Hepatocyte (in vitro differentiated cells): ENCODE measurements around the gene CAMKMT. TPM values are rescaled to one million over a fixed set of nuclear protein-coding genes. Genes with fewer than 3 reads are reported as not detected.

Experiments
- DNase-seq: peaks from one replicate; pipeline ENCODE4 v3.0.0-alpha.2; 2016; ENCODE audit warnings: low spot score
- H2AFZ ChIP-seq: fragments of 200-600 bp; sonication (generic); 2 replicates; pipeline ENCODE4 v1.6.0; 2016; ENCODE audit warnings: antibody characterized with exemption, mild to moderate bottlenecking
- H3K27ac ChIP-seq: fragments of 200-600 bp; sonication (generic); 2 replicates; pipeline ENCODE4 v1.5.1; 2016; ENCODE audit warnings: mild to moderate bottlenecking
- H3K27me3 ChIP-seq: fragments of 200-600 bp; sonication (generic); 2 replicates; pipeline ENCODE4 v1.6.1; 2016
- H3K36me3 ChIP-seq: fragments of 200-600 bp; sonication (generic); replicated peaks from 2 replicates; pipeline ENCODE4 v1.5.1; 2016; ENCODE audit warnings: low read depth; ENCODE audit not compliant: insufficient read depth
- H3K4me1 ChIP-seq: fragments of 200-600 bp; sonication (generic); 2 replicates; pipeline ENCODE4 v1.5.1; 2016; ENCODE audit warnings: mild to moderate bottlenecking, moderate library complexity; ENCODE audit not compliant: insufficient read depth
- H3K4me2 ChIP-seq: fragments of 200-600 bp; sonication (generic); 2 replicates; pipeline ENCODE4 v1.6.0; 2016
- H3K4me3 ChIP-seq: fragments of 200-600 bp; sonication (generic); 2 replicates; pipeline ENCODE4 v1.5.1; 2016; ENCODE audit warnings: mild to moderate bottlenecking
- H3K79me2 ChIP-seq: fragments of 200-600 bp; sonication (generic); 2 replicates; pipeline ENCODE4 v1.6.0; 2017; ENCODE audit warnings: mild to moderate bottlenecking
- H3K9me2 ChIP-seq: fragments of 200-600 bp; sonication (generic); replicated peaks from 2 replicates; pipeline ENCODE4 v1.6.0; 2017; ENCODE audit warnings: mild to moderate bottlenecking; ENCODE audit not compliant: insufficient read depth
- H3K9me3 ChIP-seq: fragments of 200-600 bp; sonication (generic); 2 replicates; pipeline ENCODE4 v1.5.1; 2016; ENCODE audit warnings: low read depth, mild to moderate bottlenecking
- H4K20me1 ChIP-seq: fragments of 200-600 bp; sonication (generic); 2 replicates; pipeline ENCODE4 v1.6.0; 2016; ENCODE audit warnings: mild to moderate bottlenecking; ENCODE audit not compliant: insufficient read depth, poor library complexity, severe bottlenecking
- EZH2 ChIP-seq: fragments of 200-600 bp; sonication (generic); IDR thresholded peaks from 2 replicates; pipeline ENCODE4 v1.6.1; 2016; ENCODE audit warnings: antibody characterized with exemption, mild to moderate bottlenecking, borderline replicate concordance
- EZH2phosphoT487 ChIP-seq: fragments of 200-600 bp; sonication (generic); IDR thresholded peaks from one replicate; pipeline ENCODE4 v1.6.1; 2018; ENCODE audit warnings: antibody characterized with exemption, mild to moderate bottlenecking, low read depth, moderate library complexity; ENCODE audit not compliant: unreplicated experiment, severe bottlenecking
- whole genome bisulfite sequencing: methylation state at CpG from one replicate; pipeline ENCODE4 v1.1.6; 2016; ENCODE audit warnings: low lambda C conversion rate; ENCODE audit errors: missing lambda C conversion rate; 5-methylcytosine and 5-hydroxymethylcytosine counted together
- polyA plus RNA-seq: library from polyadenylated mRNA; unstranded; fragments of >200 nt; fragmentation: Nextera tagmentation; extraction: Ambion mirVana; gene quantifications from 2 replicates; pipeline ENCODE4 v1.2.1, GENCODE V29; 2016
- total RNA-seq: library from RNA; depleted of rRNA; stranded (reverse); fragments of >200 nt; gene quantifications from 2 replicates; pipeline ENCODE4 v1.2.3, GENCODE V29; 2014
- TF ChIP-seq, protein P1 (sequence below): fragments of 200-600 bp; sonication (generic); IDR thresholded peaks from 2 replicates; pipeline ENCODE4 v1.5.1; 2016; ENCODE audit warnings: antibody characterized with exemption, mild to moderate bottlenecking; ENCODE audit not compliant: poor library complexity

CAMKMT gene
- total and polyA plus RNA-seq, 2 experiments from 2014 or later, result 10.3 to 12.7 TPM

DNA sequence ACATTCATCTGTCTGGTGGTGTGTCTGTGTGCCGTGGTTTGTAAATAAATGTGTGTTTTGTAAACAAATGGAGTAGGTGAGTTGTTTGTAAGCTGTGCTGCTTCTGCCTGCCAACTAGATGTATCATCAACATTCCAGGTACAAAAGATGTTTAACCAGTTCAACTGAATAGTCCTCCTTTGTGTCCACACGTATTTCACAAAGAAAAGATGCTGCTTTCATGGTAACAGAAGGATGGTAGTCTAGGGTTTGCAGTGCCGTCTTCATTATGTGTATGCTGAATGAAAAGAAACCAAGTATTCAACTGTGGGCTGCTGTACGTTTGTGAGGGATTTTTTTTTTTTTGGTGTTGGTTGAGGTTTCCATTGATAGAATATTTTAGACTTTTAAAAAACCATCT, 72.1 kb downstream of the CAMKMT start:
- H3K79me2 ChIP-seq, result no peaks in the 10 kb centered on the region
- H3K9me3 ChIP-seq, result no peaks in the 10 kb centered on the region
- TF ChIP-seq EZH2phosphoT487, result no peak
- H4K20me1 ChIP-seq, result no peaks in the 10 kb centered on the region
- H3K9me2 ChIP-seq, result no peaks in the 10 kb centered on the region
- no peak overlapping the region for H3K27ac ChIP-seq
- DNase-seq, result no peak
- no peak overlapping the region for H2AFZ ChIP-seq
- no peak overlapping the region for H3K4me2 ChIP-seq
- H3K36me3 ChIP-seq, result no peaks in the 10 kb centered on the region
- no peaks in the 10 kb centered on the region for H3K27me3 ChIP-seq
- H3K4me3 ChIP-seq, result no peak overlapping the region
- WGBS, result 46% methylated on average over 4 of the region's 4 CpGs
- no peaks in the 10 kb centered on the region for H3K4me1 ChIP-seq

DNA sequence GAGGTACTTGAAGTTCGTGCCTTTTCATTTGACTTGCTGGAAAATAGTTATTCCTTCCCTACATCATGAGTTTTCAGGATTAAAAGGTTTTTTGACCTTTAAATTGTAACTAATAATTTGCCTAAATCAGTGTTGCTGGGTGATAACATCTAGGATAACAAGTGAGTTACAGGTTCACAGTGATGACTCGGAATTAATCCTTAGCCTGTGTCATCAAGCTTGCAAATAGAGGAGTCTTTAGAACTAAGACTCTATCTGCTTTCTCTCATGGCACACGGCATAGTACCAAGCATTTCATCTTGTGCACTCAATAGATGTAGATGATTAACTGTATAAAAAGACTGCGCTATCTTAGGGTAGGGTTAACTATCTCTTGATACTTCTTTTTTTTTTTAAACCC, 79.5 kb downstream of the CAMKMT start:
- Histone ChIP-seq H3K4me2 (no peak overlapping the region), H3K36me3 (no peaks in the 10 kb centered on the region), H3K4me1 (no peaks in the 10 kb centered on the region), H3K79me2 (no peaks in the 10 kb centered on the region), H3K27me3 (no peaks in the 10 kb centered on the region), H4K20me1 (no peaks in the 10 kb centered on the region), H3K9me3 (no peaks in the 10 kb centered on the region), H3K4me3 (no peak overlapping the region), H2AFZ (no peak overlapping the region), H3K9me2 (no peaks in the 10 kb centered on the region), H3K27ac (no peak overlapping the region)
- no peak for TF ChIP-seq EZH2phosphoT487
- DNase-seq, result no peak
- 82% methylated on average over 4 of the region's 4 CpGs for WGBS

DNA sequence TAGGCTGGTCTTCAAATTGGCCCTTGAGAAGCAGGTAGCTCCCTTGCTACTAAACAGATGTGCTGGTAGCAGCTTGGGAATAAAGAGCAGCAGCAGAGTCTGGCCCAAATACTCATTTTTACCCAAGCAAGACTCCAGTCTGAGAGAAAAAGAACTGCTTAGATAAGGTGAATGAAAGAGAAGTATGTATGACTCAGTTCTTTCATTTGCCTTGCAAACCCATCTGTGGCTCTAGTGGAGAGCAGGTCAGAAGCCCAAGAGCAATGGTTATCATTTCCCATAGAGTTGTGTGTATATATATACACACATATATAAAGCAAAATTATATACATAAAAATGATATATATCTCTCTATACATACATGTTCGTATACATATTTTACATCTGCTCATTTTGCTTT, 80.3 kb downstream of the CAMKMT start:
- Histone ChIP-seq H3K4me2 (no peak overlapping the region), H3K27ac (no peak overlapping the region), H3K9me3 (no peaks in the 10 kb centered on the region), H3K9me2 (no peaks in the 10 kb centered on the region), H3K4me1 (no peaks in the 10 kb centered on the region), H2AFZ (no peak overlapping the region), H3K36me3 (no peaks in the 10 kb centered on the region), H3K27me3 (no peaks in the 10 kb centered on the region), H3K4me3 (no peak overlapping the region), H3K79me2 (no peaks in the 10 kb centered on the region), H4K20me1 (no peaks in the 10 kb centered on the region)
- TF ChIP-seq EZH2phosphoT487, result no peak
- TF ChIP-seq, protein P1, sequence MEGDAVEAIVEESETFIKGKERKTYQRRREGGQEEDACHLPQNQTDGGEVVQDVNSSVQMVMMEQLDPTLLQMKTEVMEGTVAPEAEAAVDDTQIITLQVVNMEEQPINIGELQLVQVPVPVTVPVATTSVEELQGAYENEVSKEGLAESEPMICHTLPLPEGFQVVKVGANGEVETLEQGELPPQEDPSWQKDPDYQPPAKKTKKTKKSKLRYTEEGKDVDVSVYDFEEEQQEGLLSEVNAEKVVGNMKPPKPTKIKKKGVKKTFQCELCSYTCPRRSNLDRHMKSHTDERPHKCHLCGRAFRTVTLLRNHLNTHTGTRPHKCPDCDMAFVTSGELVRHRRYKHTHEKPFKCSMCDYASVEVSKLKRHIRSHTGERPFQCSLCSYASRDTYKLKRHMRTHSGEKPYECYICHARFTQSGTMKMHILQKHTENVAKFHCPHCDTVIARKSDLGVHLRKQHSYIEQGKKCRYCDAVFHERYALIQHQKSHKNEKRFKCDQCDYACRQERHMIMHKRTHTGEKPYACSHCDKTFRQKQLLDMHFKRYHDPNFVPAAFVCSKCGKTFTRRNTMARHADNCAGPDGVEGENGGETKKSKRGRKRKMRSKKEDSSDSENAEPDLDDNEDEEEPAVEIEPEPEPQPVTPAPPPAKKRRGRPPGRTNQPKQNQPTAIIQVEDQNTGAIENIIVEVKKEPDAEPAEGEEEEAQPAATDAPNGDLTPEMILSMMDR, result no peak
- 100% methylated on average over 1 of the region's 1 CpG for WGBS
- no peak for DNase-seq

DNA sequence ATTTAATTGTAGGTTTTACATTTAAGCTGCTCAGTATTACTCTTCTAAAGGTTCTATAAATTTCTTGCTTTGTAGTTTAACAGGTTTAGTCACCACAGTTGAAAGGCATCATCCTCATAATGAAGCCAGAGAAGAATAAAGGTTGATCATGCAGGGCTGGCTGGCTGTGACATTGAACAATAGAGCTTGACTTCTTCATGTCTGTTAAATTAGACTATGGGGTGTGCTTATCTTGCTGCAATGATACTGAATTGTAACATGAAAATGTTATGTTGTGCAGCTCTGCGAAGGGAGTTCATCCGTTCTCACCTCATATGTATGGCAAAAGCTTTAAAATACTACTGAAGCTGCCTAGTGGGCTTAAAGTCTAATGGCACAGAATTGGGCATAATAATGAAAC, 81.8 kb downstream of the CAMKMT start:
- H3K27me3 ChIP-seq, result no peaks in the 10 kb centered on the region
- 95% methylated on average over 2 of the region's 2 CpGs for WGBS

More for the DNA sequence above, 81.8 kb downstream of the CAMKMT start:
- TF ChIP-seq, protein P1, result no peak
- no peak for TF ChIP-seq EZH2
- no peak for TF ChIP-seq EZH2phosphoT487
- Histone ChIP-seq H3K4me3 (no peak overlapping the region), H3K9me3 (no peaks in the 10 kb centered on the region), H3K79me2 (no peaks in the 10 kb centered on the region), H3K4me1 (no peaks in the 10 kb centered on the region), H3K9me2 (no peaks in the 10 kb centered on the region), H3K27ac (no peak overlapping the region), H4K20me1 (no peaks in the 10 kb centered on the region), H3K36me3 (no peaks in the 10 kb centered on the region), H2AFZ (no peak overlapping the region), H3K4me2 (no peak overlapping the region)
- DNase-seq, result no peak
